HG03196 (cell line): ENCODE data around the gene HMGCR.

Experiments used
- ATAC-seq: cut with Tn5 transposase; IDR thresholded peaks from one replicate; pipeline ENCODE4 v1.9.1; 2021; ENCODE audit not compliant: unreplicated experiment

The HMGCR gene

DNA sequence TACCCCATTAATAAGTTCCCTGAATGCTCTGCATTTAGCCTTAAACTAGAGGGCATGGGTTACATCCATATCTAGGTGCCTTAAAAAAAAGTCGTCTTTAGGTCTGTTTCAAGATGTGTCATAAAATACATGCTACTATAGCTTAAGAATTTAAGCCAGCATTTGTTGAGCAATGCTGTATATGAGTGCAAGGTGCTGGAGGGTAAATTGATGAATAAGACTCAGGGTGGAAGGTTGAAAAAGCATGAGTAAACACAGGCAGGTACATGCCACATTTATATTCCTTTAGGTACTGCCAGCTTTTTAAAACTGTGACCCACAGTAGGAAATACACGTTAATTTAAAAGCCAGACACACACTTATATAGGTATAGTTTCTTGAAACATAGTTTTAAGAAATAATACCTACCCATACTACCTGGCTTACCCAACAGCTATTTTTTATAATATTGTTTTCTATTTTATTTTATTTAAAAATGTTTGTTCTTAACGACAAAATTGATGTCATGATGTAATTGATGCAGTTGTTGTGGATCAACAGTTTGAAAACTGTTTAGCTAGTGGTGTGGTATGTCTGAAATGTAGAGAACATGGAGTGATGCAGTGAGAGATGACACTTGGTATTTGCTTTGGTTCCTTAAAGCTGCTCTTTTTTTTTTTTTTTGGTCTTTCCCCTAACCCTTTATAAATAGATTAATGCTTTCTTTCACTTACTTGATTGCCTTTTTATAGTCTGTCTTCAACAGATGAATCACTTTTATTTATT lies 3.9 kb downstream of the HMGCR start:
- ATAC-seq = no peak

DNA sequence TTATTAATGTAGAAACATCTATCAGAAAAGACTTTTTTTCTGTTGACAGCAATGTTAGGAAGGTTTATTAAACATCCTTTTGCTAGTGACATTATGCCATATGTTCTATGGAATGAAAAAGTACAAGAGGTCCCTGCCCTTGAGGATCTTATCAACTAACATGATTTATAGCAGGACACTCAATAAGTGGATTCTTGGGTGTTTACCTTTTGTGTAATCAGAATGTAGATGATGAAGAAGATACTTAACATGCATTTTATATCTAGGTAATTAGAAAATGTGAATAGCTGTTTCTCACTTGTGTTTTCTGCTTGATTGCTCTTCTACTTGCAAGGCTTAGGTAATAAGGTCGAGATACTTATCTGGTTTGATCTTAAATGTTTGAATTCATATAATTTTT lies 4.9 kb downstream of the HMGCR start:
- no peak for ATAC-seq

DNA sequence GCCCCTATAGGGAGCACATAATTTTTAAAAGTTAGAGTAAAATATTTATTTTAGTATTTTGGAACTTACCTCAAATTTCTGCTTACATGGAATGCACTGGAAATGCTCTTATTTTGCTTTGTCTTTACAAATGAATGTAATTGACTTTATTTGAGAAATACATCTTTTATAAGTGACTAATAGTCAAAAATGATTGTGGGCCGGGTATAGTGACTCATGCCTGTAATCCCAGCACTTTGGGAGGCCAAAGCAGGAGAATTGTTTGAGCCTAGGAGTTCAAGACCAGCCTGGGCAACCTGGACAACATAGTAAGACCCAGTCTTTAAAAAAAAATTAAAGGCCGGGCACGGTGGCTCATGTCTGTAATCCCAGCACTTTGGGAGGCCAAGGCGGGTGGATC lies 5.8 kb downstream of the HMGCR start:
- ATAC-seq = no peak

DNA sequence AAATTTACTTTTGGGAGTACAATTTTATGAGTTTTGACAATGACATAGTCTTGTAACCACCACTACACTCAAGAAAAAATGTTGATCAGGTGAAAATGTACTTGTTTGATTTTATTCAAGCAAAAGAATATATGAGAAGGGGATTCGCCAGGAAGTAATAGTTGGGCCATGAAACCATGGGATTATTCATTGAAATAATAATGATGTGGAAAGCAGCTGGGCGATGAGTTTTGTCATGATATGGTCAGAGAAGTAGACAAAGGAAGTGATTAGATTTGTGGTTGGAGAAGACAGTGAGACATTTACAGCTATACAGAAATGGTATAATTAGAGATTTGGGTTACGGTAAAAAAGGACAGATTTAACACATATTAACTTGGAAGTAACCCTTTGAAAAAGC lies 11.2 kb downstream of the HMGCR start:
- ATAC-seq = no peak

DNA sequence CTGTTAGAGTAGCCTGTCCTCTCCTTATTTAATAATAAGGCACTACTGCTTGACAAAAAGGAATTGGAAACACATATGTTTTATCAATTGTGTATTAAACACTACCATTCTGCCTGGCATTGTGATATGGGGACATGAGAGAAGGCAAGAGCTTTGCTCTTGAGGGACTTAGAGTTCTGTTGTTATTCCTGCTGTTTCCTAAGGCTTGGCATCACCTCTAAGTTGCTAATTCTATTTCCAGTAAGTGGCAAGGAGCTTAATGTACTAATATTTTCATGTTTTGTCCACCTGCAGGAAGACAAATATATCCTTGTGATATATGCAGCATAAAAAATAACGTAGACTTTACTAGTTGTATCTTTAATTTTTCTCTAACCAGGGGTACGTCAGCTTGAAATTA lies 12.6 kb downstream of the HMGCR start:
- ATAC-seq = no peak

DNA sequence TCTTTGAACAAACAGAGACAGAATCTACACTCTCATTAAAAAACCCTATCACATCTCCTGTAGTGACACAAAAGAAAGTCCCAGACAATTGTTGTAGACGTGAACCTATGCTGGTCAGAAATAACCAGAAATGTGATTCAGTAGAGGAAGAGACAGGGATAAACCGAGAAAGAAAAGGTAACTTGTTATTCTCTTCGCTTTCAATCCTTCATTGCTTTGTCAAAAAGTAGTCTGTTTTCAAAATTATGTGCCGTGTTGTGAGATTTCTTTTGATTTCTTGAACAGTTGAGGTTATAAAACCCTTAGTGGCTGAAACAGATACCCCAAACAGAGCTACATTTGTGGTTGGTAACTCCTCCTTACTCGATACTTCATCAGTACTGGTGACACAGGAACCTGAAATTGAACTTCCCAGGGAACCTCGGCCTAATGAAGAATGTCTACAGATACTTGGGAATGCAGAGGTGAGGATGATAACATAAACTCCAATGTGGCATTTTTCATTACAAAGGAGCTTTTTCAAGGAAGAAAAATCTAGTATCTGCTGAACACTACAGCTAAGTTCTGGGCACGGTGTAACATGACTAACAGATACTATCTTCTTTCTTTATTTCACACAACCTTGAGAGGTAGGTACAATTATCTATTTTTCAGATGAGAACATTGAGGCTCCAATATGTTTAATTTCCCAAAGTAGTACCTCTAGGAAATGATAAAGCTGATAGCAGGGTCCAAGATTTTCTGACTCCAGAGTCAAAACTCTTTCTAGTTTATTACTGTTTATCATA lies 14.3 kb downstream of the HMGCR start:
- ATAC-seq = no peak

DNA sequence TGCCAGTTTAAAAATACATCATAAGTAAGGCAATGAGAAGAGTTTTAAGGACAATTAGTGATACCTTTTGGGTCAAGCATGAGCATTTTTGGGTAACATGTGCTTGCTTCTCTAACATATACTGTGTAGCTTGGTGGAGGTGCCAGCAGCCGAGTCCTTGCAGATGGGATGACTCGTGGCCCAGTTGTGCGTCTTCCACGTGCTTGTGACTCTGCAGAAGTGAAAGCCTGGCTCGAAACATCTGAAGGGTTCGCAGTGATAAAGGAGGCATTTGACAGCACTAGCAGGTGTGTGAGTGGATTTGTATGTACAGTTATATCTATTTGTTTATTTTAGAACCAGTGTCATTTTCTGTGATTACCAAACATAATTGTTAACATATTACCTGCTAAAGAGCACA lies 18.2 kb downstream of the HMGCR start:
- no peak for ATAC-seq

DNA sequence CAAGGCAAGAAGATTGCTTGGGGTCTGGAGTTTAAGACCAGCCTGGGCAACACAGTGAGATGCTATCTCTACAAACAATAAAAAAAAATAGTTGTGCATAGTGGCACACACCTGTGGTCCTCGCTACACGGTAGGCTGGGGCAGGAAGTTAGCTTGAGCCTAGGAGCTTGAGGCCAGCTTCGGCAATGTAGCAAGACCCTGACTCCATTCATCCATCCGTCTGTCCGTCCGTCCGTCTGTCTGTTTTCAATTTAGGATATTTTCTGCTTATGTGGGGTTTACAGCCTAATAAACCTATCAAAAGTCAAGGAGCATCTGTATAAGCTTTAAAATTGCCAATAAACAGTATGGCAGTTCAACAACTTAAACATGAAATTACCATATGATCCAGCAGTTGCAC lies 19.7 kb downstream of the HMGCR start:
- ATAC-seq = no peak

DNA sequence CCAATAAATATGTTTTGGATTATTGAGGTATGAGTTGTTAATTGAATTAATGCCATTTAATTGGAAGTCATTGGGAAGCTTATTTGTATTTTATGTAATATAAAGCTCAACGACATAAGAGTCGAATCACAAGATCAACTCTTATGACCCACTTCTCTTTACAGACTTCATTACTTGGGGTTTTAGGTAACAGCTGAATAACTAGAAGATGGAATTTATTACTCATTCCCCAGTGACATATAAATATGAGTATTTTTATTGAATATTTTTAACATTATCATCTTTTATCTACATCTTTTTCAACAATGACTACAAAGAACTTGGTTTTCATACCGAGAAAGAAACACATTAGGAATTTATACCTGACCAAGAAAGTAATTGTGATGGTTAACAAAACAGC lies 21.1 kb downstream of the HMGCR start:
- ATAC-seq = no peak

DNA sequence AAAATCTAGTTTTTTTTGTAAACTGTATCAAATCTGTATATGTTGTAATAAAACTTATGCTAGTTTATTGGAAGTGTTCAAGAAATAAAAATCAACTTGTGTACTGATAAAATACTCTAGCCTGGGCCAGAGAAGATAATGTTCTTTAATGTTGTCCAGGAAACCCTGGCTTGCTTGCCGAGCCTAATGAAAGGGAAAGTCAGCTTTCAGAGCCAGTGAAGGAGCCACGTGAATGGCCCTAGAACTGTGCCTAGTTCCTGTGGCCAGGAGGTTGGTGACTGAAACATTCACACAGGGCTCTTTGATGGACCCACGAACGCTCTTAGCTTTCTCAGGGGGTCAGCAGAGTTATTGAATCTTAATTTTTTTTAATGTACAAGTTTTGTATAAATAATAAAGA lies 24.3 kb downstream of the HMGCR start:
- no peak for ATAC-seq

DNA sequence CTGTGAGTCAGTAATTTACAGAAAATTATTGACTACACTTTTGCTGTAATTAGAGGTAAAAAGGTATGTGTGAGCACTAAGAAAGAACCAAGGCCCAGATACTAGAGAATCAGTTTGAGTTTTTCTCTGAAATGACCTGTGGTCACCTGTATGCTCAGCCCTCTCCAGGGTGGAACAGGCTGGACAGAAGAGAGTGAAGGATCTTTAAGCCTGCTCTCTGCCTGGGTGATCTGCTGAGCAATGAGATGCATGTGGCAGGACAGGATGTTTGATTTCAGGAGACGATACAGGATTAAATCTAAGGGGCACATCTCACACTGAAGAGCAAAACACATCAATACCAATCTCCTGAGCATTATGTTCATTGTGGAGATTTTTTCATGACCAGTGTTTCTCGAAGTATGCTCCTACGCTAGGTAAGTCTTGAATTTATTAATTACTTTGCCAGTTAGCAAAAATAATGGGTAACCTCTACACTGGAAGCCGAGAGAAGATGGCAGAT lies 25.5 kb downstream of the HMGCR start:
- ATAC-seq = no peak

DNA sequence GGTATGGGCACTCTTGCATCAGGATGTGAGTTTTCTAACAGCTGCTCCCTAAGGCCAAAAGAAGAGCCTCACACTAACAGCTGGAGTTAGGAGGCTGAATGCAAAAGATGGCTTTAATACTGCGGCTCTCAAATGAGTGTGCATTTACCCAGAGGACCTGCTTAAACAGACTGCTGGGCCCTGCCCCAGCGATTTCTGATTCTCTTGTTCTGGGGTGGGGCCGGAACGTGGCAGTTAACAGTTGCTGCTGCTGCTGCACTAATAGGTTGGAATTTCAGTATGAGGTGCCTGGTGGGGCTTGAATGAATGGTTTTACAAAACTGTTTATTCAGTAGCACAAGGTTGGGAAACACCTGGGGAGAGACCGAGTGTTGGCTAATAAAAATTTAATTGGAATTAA lies 26.1 kb downstream of the HMGCR start:
- no peak for ATAC-seq

DNA sequence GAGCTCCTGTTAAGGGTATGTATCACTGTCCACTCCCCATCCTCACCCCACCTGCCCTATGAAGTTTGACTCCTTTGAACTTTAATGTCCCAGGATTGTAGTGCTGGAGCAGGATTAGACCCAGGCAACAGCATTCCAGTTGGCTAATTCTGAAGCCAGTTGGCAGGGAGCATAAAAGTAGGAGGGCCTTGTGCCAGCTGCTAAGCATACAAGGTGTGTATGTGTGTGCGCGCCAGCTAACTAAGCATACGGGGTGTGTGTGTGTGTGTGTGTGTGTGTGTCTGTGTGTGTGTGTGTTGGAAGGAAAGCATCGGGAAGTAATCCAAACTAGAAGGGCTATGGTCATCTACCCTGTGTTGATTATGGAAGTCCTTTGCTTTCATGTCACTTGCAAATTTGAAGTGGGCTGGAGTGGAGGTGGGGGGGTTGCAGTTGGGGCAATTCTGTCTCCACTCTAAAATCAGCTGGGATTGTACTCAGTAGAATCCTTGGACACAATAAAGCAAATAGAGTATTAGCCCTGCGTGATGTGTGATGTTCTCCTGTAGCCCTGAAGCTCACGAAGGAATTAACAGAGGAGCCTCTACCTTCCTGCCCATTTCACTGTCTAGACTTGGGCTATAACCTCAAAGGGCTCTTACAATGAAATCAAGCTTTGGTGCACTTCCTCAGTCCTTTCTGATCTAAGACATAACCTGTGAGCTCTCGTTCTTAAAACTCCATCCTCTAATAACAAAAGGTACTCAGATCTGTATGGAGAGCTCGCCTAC lies 26.9 kb downstream of the HMGCR start:
- no peak for ATAC-seq

DNA sequence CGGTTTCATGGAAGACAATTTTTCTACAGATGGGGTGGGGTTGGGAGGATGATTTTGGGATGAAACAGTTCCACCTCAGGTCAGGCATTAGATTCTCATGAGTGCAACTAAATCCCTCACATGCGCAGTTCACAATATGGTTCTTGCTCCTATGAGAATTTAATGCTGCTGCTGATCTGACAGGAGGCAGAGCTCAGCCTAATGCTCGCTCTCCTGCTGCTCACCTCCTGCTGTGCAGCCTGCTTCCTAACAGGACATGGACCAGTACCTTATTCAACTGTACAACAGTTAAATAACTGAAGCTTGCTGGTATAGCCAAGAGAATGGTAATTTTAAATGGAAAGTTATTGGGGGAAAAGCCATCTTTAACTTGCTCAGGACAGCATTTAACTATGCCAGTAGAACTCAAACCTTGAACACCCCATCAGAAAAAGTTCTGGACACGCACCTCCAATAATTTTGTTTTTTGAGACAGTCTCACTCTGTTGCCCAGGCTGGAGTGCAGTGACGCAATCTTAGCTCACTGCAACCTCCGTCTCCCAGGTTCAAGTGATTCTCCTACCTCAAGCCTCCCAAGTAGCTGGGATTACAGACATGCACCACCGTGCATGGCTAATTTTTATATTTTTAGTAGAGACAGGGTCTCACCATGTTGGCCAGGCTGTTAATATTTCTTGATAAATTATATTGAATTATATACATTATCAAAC lies 27.7 kb downstream of the HMGCR start:
- no peak for ATAC-seq

DNA sequence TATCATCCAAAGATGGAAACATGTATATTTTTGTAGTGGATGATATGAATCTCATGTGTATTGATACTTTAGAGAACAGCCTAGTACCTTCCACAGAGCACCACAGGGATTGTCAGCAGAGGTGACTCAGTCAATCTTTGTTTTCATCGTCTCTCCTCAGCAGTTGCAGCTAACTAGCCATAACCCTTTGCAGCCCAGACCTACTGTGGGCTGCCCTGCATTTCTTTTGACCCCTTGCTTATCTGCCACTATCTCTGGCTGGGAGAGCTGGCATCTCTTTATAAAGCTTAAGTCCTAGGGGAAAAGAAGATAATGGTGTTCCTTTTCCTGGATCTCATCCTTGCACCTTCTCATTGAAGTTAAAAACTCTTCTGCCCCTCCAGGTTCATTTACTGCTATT lies 28.7 kb downstream of the HMGCR start:
- ATAC-seq = no peak

DNA sequence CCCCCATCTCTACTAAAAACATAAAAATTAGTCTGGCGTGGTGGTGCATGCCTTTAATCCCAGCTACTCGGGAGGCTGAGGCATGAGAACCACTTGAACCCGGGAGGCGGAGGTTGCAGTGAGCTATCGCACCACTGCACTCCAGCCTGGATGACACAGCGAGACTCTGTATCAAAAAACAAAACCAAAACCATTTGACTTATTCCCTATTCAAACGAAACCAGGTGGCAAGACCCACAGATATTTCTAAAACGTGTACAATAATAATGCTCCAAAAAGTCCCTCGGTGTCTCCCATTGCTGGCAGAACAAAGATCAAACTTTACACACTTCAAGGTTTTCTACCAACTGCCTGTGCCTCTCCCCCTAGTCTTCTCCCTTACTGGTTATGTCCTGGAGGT lies 29.8 kb downstream of the HMGCR start:
- peak; percentile 76 for ATAC-seq

DNA sequence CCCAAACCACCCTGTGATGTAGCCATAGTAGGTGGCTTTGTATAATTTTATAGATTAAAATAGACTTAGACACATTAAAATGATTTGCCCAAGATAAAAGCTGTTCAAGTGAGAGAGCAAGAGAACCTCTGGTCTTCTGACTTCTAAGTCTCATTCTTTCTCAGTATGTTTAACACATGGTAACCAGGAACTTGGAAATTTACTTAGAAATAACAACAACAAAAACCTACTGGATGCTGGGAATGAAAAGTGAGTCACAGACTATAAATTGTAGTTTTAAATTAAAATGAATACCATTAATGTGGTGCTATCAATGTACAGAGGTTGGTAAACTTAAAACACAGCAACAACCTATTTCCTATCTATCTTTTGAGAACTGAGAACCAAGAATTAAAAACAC lies 30.4 kb downstream of the HMGCR start:
- no peak for ATAC-seq

DNA sequence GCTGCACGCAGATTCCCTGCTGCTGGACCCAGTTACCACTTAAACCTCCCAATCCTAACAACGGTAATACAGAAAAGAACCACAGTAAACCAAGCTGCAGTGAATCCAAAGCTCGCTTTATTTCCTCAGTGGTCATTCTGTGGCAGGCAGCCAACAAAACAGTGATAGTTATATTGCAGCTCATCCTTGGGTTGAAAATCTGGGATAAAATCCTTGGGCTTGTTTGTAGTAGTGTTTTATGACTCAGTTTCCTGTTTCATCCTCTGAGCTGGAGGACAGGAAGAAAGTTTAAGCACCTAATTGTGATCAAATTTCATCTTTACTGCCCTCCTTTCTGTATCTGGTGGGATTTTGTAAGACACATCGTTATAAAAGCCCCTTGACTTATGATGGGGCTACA lies 31.4 kb downstream of the HMGCR start:
- ATAC-seq = no peak

DNA sequence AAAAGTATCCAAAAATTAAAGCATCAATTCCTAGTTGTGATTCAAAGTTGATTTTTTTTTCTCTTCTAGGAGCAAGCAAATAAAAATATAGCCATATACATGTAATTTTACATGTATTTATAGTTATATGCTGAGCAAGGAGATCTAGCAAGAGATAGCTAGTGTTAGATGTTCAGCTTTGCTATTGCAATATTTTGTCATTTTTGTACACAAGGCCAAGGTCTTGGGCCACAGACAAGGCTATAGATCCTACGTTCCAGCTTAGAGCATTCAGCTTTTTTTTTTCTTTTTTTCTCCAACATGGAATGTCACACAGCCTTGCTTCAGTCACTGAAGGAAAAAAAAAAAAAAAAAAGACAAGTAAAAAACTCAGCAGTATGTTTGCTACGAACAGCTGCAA lies 36.8 kb downstream of the HMGCR start:
- ATAC-seq = no peak

DNA sequence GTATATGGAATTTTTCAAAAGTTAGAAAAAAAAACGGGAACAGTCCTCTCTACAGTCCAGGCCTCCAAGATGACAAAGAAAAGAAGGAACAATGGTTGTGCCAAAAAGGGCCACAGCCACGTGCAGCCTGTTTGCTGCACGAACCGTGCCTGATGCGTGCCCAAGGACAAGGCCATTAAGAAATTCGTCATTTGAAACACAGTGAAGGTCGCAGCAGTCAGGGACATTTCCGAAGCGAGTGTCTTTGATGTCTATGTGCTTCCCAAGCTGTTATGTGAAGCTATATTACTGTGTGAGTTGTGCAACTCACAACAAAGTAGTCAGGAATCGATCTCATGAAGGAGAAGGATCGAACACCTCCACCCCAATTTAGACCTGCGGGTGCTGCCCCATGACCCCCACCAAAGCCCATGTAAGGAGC lies 37.4 kb downstream of the HMGCR start:
- no peak for ATAC-seq

DNA sequence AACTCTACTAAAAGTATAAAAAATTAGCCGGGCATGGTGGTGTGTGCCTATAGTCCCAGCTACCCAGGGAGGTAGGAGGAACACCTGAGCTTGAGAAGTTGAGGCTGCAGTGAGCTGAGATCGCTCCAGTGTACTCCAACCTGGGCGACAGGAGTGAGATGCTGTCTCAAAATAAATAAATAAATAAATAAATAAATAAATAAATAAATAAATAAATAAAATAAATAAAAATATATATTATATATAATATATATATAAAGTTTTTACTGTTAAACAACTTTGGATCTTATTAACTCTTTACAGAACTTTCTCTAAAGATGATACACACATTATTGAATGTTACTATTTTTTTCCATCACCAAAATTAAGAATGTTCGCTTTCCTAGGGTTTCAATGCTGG lies 38.4 kb downstream of the HMGCR start:
- ATAC-seq = no peak
